Activated naive CD4-positive, alpha-beta T cell treated with anti-CD3 and anti-CD28 coated beads for 36 hours (primary cell): Measurements from ENCODE around the gene TNFSF12. TPM values are rescaled to one million over a fixed set of nuclear protein-coding genes. Genes with fewer than 3 reads are reported as not detected.
A peak's percentile ranks its signal among the peaks of the same experiment; 100 is the strongest.

Experiments used
- CTCF ChIA-PET: fragments of 350-600 bp; sonication (Branson Sonifier 250); formaldehyde crosslinking; loops from one replicate; lab custom pipeline; 2021; ENCODE audit warnings: antibody characterized with exemption; lab: Charles Lee
- DNase-seq: peaks from one replicate; pipeline ENCODE4 v3.0.0-alpha.2; 2020
- H3K27ac Mint-ChIP-seq: one replicate; pipeline ENCODE4 v1.8.0; 2021; ENCODE audit warnings: mild to moderate bottlenecking, mixed read lengths
- H3K27me3 Mint-ChIP-seq: one replicate; pipeline ENCODE4 v1.8.0; 2021; ENCODE audit warnings: low read depth, mixed read lengths
- H3K36me3 Mint-ChIP-seq: one replicate; pipeline ENCODE4 v1.8.0; 2021; ENCODE audit warnings: low read depth, mixed read lengths
- H3K4me1 Mint-ChIP-seq: one replicate; pipeline ENCODE4 v1.8.0; 2021; ENCODE audit warnings: low read depth, mixed read lengths
- H3K4me3 Mint-ChIP-seq: one replicate; pipeline ENCODE4 v1.8.0; 2021; ENCODE audit warnings: mild to moderate bottlenecking, moderate library complexity, mixed read lengths
- H3K9me3 Mint-ChIP-seq: one replicate; pipeline ENCODE4 v1.8.0; 2021; ENCODE audit warnings: mixed read lengths
- intact Hi-C: fragments of 100-400 bp; cut with micrococcal nuclease; formaldehyde crosslinking; loops from one replicate; pipeline ENCODE4 v1.15.1; 2023
- total RNA-seq, 2 experiments: library from RNA; stranded (reverse); gene quantifications; one replicate each; pipeline ENCODE4 v1.2.3, GENCODE V29; 2021

Gene TNFSF12
- total RNA-seq, 2 experiments from 2014 or later, result 5.8 to 7.4 TPM

- Mint-ChIP-seq H3K27ac (no peak overlapping the region), H3K4me3 (no peak overlapping the region), H3K36me3 (peaks cover 44% of the 10 kb centered on the region), H3K4me1 (peaks cover 2% of the 10 kb centered on the region), H3K9me3 (no peaks in the 10 kb centered on the region), H3K27me3 (no peaks in the 10 kb centered on the region)
- CTCF ChIA-PET, result interaction anchor here (0.7 to 4.8 kb wide), 14 partner anchors 9 to 157 kb away, joined by 3 to 96 read pairs (median 5); partner anchors contain the start of genes SENP3, TNFSF12 and TNFSF13
- no peak for DNase-seq
- intact Hi-C loops, result loop anchor here (10.0 kb wide), 1 partner anchor 172 kb away; the partner anchor contains the start of genes TP53 and WRAP53
Measured at GRCh38 chr17:7512824-7513540, 35.9 kb upstream of the TNFSF12 start.

DNA sequence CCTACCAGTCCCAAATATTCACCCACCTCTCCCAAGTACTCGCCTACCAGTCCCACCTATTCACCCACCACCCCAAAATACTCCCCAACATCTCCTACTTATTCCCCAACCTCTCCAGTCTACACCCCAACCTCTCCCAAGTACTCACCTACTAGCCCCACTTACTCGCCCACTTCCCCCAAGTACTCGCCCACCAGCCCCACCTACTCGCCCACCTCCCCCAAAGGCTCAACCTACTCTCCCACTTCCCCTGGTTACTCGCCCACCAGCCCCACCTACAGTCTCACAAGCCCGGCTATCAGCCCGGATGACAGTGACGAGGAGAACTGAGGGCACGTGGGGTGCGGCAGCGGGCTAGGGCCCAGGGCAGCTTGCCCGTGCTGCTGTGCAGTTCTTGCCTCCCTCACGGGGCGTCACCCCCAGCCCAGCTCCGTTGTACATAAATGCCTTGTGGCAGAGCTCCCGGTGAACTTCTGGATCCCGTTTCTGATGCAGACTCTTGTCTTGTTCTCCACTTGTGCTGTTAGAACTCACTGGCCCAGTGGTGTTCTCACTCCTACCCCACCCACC is 34.9 kb upstream of the TNFSF12 start:
- CTCF ChIA-PET, result interaction anchor here (0.5 to 4.8 kb wide), 27 partner anchors 9 to 282 kb away, joined by 3 to 96 read pairs (median 4); partner anchors contain the start of genes FXR2, SENP3, TNFSF12 and TNFSF13
- Mint-ChIP-seq H3K4me3 (no peak overlapping the region), H3K9me3 (no peaks in the 10 kb centered on the region), H3K27me3 (no peaks in the 10 kb centered on the region), H3K4me1 (peaks cover 2% of the 10 kb centered on the region), H3K27ac (no peak overlapping the region), H3K36me3 (peaks cover 38% of the 10 kb centered on the region)
- DNase-seq, result no peak
- intact Hi-C loops, result loop anchor here (1.0 to 10.0 kb wide), 3 partner anchors 47 to 171 kb away; partner anchors contain the start of genes SENP3, TP53 and WRAP53

DNA sequence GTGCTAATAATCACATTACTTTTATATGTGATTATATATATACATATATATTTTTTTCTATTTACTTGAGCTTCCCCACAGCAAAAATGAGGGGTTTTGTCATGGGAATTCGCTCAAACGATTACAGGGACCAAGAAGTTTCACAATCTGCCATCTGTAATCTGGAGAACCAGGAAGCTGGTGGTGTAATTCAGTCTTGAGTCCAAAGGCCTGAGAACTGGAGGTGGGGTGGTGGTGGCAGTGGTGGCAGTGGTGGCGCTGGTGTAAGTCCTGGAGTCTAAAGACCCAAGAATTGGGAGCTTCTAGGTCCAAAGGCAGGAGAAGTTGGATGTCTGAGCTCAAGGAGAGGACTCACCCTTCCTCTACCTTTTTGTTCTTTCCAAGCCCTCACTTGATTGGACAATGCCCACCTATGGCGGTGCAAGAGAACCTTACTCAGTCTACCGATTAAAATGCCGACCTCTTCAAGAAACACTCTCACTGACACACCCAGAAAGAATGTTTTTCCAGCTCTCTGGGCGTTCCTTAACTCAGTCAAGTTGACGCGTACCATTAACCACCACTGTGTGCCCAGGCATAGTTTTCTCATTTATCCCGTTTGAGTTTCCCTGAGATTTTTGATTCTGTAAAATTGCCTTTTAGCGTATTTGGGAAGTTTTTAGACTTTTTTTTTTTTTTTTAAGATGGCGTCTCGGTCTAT is 32.8 kb upstream of the TNFSF12 start:
- Mint-ChIP-seq H3K27me3 (no peaks in the 10 kb centered on the region), H3K9me3 (no peaks in the 10 kb centered on the region), H3K4me3 (no peak overlapping the region), H3K4me1 (peaks cover 2% of the 10 kb centered on the region), H3K27ac (no peak overlapping the region), H3K36me3 (peaks cover 17% of the 10 kb centered on the region)
- intact Hi-C loops, result loop anchor here (10.0 kb wide), 1 partner anchor 169 kb away; the partner anchor contains the start of genes TP53 and WRAP53
- no peak for DNase-seq
- CTCF ChIA-PET, result interaction anchor here (0.6 to 4.8 kb wide), 14 partner anchors 8 to 160 kb away, joined by 3 to 96 read pairs (median 4); partner anchors contain the start of genes FGF11, SENP3, TMEM95 and TNFSF13

- H3K4me3 Mint-ChIP-seq, result no peak overlapping the region
- no peak overlapping the region for H3K27ac Mint-ChIP-seq
- intact Hi-C loops, result loop anchor here (1.0 kb wide), 1 partner anchor 38 kb away; the partner anchor contains the start of gene SENP3
- no peaks in the 10 kb centered on the region for H3K36me3 Mint-ChIP-seq
- peak; percentile 62 for DNase-seq
- no peaks in the 10 kb centered on the region for H3K27me3 Mint-ChIP-seq
- no peaks in the 10 kb centered on the region for H3K4me1 Mint-ChIP-seq
- H3K9me3 Mint-ChIP-seq, result peaks cover 6% of the 10 kb centered on the region
- CTCF ChIA-PET, result interaction anchor here (0.7 to 2.6 kb wide), 12 partner anchors 8 to 322 kb away, joined by 3 to 31 read pairs (median 3); partner anchors contain the start of genes FXR2 and SENP3
Measured at GRCh38 chr17:7523033-7523432, 25.8 kb upstream of the TNFSF12 start.

DNA sequence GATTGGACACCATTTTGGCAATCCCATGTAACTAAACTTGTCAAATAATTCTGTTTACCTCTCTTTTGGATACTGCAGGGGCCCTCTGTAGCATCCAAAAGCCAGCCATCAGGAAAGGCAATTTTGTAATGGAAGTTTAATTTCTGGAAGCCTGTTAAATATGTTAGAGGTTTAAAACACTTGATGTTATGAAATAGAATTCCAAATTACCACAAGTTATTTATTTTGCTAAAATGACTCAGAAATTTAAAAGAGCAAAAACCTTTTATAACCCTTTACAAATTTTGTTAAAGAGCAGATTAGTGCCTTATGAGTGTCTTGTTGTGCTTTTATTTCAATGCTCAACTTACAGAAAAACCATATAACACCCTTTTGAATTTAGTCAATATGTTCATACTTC is 20.0 kb upstream of the TNFSF12 start:
- Mint-ChIP-seq H3K9me3 (peaks cover 15% of the 10 kb centered on the region), H3K4me3 (no peak overlapping the region), H3K4me1 (no peaks in the 10 kb centered on the region), H3K36me3 (no peaks in the 10 kb centered on the region), H3K27ac (no peak overlapping the region), H3K27me3 (no peaks in the 10 kb centered on the region)
- DNase-seq, result no peak
- intact Hi-C loops, result no loop called here
- CTCF ChIA-PET, result no interaction called here

DNA sequence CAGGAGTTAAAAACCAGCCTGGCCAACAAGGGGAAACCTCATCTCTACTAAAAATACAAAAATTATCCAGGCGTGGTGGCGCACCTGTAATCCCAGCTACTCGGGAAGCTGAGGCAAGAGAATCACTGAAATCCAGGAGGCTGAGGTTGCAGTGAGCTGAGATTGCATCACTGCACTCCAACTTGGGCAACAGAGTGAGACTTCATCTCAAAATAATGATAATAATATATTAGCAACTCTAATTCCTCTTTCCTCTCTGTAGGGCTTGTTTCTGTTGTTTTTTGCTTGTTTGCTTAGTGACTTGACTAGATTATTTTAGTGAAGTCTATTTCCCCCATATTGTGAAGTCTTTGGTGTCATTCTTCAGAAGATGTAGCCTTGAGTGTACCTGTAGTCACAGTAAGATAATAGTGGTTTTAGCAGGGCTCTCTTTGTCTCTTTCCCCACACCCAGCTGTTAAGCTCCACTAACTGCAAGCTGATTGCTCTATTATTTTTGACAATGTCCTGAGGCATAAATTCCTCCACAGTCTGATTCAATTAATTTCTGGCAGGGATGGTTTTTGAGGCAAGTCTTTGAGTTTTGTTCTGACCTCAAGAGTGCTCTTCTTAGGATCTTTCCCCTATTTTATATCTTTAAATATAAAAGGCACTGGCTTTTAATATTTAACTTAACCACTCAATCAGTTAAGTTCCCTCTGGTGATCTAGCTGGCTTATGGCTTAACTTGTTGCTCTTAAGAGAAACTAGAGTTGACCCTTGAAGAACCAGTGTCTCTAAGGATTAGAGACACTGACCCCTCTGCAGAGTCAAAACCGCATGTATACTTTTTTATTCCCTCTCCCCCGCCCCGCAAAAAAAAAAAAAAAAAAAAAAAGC is 18.6 kb upstream of the TNFSF12 start:
- H3K27me3 Mint-ChIP-seq, result no peaks in the 10 kb centered on the region
- CTCF ChIA-PET, result interaction anchor here (0.5 to 1.0 kb wide), 3 partner anchors 28 to 50 kb away, joined by 3 to 4 read pairs (median 4); no protein-coding TSS in a partner anchor

DNA sequence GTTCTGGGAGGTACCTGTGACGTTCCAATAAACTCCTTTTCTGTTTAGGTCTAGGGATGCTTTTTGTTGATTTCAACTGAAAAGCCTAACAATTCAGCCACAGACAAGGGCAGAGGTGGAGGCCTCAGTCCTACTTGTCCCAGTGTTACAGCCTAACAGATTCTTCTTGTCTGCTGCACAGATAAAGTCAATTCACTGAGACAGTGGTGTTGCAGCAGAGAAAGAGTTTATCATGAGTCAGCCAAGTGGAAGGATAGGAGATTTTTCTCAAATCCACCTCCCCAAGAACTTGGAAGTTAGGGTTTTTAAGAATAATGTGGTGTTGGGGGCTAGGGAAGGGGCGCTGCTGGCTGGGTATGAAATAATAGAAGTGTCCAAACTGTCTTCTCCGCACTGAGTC is 10.8 kb upstream of the TNFSF12 start:
- Mint-ChIP-seq H3K4me3 (no peak overlapping the region), H3K36me3 (no peaks in the 10 kb centered on the region), H3K9me3 (no peaks in the 10 kb centered on the region), H3K27me3 (no peaks in the 10 kb centered on the region), H3K27ac (no peak overlapping the region), H3K4me1 (no peaks in the 10 kb centered on the region)
- CTCF ChIA-PET, result interaction anchor here (0.8 to 1.4 kb wide), 2 partner anchors 23 to 25 kb away, joined by 3 read pairs; no protein-coding TSS in a partner anchor
- intact Hi-C loops, result no loop called here
- no peak for DNase-seq

More for the DNA sequence above, 18.6 kb upstream of the TNFSF12 start:
- H3K9me3 Mint-ChIP-seq, result peaks cover 15% of the 10 kb centered on the region
- intact Hi-C loops, result no loop called here
- no peak overlapping the region for H3K4me3 Mint-ChIP-seq
- no peaks in the 10 kb centered on the region for H3K4me1 Mint-ChIP-seq
- DNase-seq, result no peak
- H3K36me3 Mint-ChIP-seq, result no peaks in the 10 kb centered on the region
- H3K27ac Mint-ChIP-seq, result no peak overlapping the region

DNA sequence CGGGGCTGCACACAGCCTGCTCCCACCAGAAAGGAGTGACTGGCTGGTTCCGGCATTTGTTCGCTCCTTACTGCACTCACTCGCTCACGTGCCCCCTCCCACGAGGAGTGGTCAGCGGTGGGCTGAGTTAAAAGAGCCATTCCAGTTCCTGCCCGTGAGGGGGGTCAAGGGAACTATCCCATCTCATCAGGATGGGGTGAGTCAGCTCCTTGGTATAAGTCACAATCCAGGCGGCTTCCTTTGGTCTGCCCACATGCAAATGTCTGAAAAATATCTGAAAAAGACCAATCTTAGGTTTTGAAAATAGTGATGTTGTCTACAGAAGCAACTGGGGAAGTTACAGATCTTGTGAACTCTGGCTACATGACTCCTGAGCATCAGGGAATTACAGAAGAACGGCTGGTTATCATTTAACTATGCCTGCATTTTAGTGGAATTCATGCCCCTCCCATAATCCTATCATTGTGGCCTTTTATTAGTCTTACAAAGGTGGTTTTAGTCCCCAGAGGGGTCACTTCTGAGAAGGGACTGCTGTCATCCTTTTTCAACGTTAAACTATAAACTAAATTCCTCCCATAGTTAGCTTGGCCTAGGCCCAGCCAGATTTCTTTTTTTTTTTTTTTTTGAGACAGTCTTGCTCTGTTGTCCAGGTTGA is 9.8 kb upstream of the TNFSF12 start:
- CTCF ChIA-PET, result no interaction called here
- Mint-ChIP-seq H3K27ac (no peak overlapping the region), H3K9me3 (no peaks in the 10 kb centered on the region)

DNA sequence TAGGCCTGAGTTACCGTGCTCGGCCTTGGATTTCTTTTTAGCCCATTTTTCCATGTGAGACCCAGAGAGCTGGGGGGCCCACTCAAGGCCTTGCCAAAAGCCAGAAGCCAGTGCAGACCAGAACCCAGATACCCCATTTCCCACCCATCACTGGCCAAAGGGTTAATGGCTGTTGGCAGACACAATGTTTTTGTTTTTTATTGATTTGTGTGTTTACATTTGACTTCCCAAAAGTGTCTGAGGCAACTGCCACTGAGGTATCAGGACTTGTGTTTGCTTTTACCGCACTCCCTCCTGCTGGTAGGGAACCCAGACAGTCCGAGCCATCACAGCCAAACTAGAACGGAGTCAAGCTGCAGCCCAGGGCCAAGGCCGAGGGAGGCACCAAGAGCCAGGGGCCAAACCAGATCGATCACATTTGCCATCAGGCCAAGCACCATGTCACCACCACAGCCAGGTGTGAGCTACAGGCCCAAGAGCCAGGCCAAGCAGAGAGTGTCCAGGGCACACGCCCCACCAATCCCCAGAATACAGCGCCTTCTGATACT is 7.7 kb upstream of the TNFSF12 start:
- Mint-ChIP-seq H3K9me3 (no peaks in the 10 kb centered on the region), H3K36me3 (no peaks in the 10 kb centered on the region), H3K27me3 (no peaks in the 10 kb centered on the region), H3K27ac (no peak overlapping the region), H3K4me3 (no peak overlapping the region), H3K4me1 (no peaks in the 10 kb centered on the region)
- intact Hi-C loops, result no loop called here
- CTCF ChIA-PET, result interaction anchor here (1.0 to 1.6 kb wide), 2 partner anchors 20 to 147 kb away, joined by 4 to 5 read pairs; no protein-coding TSS in a partner anchor
- no peak for DNase-seq

More for the DNA sequence above, 9.8 kb upstream of the TNFSF12 start:
- Mint-ChIP-seq H3K4me1 (no peaks in the 10 kb centered on the region), H3K27me3 (no peaks in the 10 kb centered on the region), H3K4me3 (no peak overlapping the region), H3K36me3 (no peaks in the 10 kb centered on the region)
- no peak for DNase-seq
- intact Hi-C loops, result no loop called here

DNA sequence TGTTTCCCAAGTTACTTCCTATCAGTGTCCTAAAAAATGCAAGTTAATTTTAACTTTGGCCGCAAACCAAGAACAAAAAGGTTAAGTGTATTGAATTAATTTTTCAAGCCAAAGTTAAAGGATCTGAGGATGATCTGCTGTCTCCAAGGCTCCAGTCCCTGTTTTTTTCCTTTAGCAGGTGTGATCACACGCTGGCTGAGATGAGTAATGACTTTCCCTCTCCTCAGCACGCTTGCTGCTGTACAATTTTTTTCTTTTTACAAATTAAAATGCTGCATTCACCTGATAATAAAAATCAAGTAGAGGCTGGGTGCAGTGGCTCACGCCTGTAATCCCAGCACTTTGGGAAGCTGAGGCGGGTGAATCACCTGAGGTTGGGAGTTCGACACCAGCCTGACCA is 3.9 kb upstream of the TNFSF12 start:
- no peaks in the 10 kb centered on the region for H3K36me3 Mint-ChIP-seq
- no peak for DNase-seq
- H3K27ac Mint-ChIP-seq, result no peak overlapping the region
- CTCF ChIA-PET, result no interaction called here
- H3K27me3 Mint-ChIP-seq, result no peaks in the 10 kb centered on the region
- H3K4me1 Mint-ChIP-seq, result peaks cover 14% of the 10 kb centered on the region
- no peaks in the 10 kb centered on the region for H3K9me3 Mint-ChIP-seq
- no peak overlapping the region for H3K4me3 Mint-ChIP-seq
- intact Hi-C loops, result no loop called here
